ENCODE measurements around the gene MRPL12.

Gene MRPL12

DNA sequence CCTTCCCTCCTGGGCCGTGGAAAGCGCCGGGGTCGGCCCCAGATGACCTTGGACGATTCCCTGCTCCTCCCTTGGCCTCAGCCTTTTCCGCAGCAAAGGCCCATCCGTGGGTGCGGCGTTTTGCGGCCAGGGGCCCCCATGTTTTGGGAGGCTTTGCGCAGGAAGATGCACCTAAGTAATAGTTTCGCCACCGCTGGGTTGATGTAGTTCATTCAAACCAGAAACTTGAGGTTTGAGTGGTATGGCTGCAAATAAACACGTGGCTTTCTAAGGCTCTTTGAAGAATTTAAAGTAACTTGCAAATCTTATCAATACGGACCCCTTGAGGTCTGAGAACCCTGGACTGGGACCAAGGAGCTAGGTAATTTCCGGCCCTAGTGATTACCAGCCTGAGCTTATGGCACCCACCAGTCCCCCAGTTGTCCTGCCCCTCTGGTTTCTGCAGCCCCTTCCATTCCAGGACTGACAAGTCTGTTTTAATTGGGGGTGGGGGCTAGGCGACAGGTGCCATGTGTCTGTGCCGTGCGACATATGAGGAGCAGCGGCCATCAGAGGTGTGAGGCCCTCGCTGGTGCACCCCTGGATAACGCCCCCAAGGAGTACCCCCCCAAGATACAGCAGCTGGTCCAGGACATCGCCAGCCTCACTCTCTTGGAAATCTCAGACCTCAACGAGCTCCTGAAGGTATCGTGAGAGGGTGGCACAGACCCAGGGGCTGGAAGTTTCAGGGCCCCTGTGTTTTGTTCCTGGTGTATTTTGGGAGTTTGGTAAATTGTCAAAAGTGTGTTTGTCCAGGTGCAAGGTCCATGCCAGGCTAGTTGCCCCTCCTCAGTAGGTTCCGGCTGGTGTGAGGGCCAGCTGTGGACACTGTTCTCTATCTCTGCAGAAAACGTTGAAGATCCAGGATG is 834 bp downstream of the MRPL12 start:
- no peak for DNase-seq

DNA sequence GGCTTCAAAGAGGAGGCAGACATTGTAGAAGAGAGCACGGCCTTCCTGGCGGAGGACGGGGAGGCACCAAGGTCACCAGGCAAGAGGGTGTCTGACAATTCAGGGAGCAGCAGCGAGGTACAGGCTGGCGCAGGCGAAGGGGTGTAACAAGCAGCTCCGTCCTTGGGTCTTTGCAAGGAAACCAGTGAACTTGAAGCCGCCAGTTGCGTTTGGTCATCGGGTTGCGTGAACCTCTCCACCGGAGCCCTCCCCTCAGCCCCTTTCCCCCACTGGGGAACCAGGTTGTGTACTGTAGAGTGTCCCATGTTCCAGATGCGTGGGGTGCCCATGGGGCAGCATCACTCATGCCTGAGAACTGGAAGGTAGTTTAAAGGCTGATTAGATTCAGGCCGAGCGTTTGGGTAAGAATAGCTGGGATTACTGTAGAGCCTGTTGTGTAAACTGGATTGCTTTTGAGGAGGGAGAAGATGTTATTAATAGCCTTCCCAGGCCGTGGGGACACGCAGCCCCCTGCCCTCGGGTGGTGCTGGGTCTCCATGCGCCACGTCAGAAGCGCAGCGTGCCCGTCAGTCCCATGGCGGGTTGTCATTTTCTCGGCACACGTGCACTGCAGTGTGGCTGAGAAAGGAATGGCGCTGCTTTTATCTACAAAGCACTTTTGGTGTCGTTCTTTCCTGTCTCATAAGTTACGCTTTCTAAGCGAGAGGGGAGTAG is 2.5 kb downstream of the MRPL12 start:
- DNase-seq: no peak

DNA sequence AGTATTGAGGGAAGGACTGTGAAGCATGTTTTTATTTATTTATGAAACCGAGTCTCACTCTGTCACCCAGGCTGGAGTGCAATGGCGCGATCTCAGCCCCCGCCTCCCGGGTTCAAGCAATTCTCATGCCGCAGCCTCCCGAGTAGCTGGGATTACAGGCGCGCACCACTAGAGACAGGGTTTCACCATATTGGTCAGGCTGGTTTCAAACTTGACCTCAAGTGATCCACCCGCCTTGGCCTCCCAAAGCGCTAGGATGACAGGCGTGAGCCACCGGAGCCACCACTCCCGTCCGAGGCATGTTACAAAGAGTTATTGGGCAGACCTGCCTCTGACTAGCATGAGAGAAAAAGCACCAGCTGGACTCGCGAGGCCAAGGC is 3.1 kb downstream of the MRPL12 start:
- no peak for DNase-seq

DNA sequence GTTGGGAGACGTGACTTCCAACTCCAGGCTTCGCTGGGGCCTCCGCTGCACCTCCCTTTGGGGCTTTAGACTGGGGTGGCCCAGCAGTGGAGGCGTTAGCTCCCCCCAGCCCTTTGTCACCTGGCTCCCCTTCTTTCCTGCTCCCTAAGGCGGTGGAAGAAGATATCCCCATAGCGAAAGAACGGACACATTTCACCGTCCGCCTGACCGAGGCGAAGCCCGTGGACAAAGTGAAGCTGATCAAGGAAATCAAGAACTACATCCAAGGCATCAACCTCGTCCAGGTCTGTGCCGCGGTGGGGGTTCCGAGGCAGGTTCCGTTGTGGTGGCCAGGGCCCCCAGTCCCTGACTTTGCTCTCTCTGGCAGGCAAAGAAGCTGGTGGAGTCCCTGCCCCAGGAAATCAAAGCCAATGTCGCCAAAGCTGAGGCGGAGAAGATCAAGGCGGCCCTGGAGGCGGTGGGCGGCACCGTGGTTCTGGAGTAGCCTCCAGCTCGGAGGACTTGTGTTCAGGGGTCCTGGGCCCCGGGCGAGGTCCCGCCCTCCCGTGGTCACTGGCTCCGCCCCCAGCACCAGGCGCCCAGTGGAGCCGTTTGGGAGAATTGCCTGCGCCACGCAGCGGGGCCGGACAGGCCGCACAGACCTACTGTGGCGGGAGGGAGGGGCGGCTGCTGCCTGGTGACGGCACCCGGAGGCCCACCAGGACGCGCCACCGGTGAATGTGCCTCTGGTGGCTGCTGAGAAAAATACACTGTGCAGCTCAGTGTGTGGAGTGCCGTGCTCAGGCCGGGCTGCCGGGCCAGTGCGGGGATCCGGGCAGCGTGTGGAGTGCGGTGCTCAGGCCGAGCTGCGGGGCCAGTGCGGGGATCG is 3.8 kb downstream of the MRPL12 start:
- no peak for DNase-seq

DNA sequence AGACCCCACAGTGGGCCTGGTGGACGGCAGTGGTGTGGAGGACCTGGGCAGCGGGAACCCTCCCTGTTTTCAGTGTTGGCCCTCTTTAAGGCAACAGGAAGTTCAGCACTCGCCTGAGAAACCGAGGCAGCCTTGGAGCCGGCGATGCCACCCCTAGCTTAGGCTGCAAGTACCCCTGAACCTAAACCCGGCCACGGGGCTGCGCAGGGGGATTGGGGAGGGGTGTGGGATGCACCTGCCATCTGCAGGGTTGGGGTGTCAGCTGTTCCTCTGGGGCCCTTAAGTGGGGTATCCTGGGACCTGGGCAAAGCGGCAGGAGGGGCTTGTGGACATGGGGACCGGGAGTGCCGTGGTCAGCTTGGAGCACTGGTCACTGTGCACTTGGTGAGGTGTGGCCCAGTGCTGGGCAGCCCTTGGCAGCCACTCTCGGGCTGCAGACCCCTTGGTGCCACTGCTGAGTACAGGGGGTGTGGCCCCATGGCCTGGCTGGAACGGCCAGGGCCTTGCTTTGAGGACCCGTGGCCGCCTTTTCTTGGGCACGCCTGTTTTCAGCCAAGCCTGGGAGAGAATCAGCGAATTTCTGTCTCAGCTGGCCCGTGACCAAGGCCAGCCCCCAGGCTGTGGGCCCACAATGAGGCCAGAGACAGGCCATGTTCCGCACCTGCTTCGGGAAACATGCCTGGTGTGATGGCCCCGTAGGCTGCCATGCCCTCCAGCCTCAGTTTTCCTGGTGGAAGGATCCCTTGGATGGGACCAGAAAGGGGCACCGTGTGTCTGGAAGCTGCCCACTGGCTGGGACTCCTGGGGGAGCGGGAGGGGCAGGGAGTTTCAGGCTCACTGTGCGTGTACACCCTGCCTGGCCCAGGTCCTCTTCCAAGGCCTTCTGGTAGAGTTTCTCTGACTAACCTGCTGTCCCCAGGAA is 4.8 kb downstream of the MRPL12 start:
- DNase-seq: no peak

DNA sequence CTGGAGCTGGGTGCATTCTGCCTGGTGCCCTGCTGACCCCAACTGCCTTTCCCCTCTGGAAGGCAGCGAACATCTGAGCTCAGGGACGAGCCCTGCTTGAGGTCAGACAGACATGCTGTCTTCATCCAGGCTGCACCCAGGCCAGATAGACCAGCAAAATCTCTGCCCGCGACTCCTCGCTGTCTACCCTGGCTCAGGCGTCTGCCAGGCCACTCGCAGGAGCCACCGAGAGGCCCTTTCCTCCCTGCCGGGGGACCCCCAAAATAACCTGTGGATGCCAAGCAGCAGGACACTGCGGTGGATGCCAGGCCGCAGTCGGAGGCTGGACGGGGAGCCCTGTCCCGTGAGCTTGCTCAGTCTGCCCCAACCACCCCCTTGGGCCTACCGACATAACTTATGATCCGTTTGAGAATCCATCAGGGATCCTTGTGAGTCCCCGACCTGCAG is 5.6 kb downstream of the MRPL12 start:
- DNase-seq: no peak

DNA sequence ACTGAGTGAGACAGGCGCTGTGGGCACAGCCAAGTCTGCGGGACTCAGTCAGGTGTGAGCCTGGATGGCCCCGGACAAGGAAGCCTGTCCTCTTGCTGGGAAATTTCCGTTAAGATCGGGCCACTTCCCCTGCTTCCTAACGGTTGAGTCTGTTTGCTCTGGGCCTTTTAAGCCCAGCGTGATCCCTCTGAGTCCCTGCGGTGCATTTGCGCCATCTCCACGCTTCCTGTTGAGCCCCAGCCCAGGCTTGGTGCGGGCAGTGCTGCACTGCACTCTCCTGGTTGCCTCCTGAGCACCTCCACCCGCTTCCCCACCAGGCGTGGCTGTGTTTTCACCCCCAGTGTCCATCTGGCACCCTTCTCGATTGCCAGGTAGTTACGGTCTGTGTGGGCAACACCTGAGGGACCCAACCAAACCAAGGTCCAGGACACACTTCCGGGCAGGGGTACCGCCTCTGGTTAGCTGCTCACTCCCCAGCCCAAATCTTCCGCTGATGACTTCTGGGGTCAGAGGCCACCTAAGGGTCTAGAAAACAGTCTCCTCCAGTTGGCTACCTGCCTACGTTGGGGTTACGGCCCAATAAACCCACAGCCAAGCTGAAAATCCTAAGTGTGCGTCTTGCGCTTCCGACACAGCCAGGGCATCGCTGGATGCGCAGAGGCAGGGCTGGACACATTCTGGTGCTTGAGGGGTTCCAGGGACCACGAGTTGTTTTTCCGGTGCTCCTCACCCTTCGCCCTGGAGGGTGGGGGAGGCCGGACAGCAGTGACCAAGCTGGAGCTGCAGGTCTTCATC is 7.5 kb downstream of the MRPL12 start:
- DNase-seq: peak in 1 of 2 experiments; percentile 37

DNA sequence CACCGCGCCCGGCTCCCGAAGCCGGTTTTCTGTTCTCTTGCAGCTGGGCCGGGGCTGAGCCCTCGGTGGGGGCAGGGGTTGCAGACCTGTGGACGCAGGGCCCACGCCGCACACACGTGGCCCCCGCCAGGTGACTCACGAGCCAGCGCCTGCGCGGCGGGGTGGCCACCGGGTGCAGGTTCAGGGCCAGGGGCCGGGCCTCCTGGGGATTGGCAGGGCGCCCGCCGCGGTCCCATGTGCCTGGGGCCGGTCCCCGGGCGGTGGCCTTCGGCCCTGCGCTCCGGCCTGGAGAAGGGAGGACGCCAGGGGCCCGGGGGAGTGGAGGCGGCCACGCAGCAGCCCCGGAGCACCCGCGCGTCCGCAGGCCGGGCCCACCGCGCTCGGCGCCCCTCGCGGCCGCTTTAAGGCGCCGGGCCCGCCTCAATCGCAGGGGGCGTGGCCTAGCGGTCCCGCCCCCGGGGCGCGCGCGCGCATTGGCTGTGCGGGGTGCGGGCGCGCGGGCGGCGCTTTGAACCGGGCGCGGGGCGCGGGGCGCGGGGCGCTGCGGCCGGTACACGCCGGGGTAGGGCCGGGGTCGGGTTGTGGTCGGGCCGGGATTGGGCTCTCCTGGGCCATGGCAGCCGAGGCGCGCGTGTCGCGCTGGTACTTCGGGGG is 8.8 kb downstream of the MRPL12 start, which contains the start of gene SLC25A10:
TSS of gene SLC25A10 (plus strand) at position 471 of the 654 bp plus-strand sequence. CDS start at position 614, 143 bp downstream.
- DNase-seq: no peak

DNA sequence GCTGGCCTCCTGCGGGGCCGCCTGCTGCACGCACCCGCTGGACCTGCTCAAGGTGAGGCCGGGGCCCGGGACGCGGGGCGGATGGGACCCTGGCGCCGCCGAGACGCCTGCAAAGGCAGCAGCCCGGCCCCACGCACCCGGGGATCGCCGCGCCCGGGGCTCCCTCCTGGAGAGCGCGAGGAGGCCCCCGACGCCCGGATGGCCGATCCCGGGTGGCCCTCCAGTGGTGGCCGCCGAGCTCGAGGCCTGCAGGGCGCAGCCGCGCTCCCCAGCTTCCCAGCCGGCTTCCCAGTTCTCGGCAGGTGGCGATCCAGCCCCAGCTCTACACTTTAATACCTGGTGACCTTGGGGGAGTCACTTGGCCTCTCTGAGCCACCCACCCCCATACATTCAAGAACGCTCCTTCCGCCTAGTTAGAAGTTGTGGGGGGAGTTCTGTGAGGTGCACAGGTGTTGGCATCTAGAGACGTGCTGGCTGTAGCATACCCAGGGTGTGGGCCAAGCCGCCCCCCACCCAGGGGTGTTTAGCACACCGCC is 9.4 kb downstream of the MRPL12 start:
- DNase-seq: no peak

DNA sequence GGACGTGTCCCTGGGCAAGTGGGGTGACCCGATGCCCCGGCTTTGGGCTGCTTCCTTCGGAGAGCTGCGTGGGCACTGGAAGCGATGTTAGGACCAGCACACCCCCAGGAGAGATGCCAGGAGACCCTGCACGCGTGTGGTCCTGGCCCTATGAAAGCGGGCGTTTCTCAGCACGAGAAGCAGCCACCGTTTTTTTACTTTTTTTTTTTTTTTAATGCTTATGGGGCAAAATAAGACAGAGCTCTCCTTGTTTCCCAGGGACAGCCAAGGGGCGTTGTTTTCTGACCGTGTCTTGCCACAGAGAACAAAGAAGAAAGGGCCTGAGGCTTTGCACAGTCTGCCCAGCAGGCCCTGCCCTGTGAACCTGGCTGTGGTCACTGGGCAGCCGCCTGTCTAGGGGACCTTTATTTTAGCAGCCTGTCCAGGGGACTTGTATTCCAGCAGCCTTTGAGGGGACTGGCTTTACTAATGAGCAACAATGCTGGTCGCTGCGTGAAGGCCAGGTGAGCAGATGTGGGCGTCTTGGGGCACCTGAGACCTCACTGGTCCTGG is 9.9 kb downstream of the MRPL12 start:
- no peak for DNase-seq

DNA sequence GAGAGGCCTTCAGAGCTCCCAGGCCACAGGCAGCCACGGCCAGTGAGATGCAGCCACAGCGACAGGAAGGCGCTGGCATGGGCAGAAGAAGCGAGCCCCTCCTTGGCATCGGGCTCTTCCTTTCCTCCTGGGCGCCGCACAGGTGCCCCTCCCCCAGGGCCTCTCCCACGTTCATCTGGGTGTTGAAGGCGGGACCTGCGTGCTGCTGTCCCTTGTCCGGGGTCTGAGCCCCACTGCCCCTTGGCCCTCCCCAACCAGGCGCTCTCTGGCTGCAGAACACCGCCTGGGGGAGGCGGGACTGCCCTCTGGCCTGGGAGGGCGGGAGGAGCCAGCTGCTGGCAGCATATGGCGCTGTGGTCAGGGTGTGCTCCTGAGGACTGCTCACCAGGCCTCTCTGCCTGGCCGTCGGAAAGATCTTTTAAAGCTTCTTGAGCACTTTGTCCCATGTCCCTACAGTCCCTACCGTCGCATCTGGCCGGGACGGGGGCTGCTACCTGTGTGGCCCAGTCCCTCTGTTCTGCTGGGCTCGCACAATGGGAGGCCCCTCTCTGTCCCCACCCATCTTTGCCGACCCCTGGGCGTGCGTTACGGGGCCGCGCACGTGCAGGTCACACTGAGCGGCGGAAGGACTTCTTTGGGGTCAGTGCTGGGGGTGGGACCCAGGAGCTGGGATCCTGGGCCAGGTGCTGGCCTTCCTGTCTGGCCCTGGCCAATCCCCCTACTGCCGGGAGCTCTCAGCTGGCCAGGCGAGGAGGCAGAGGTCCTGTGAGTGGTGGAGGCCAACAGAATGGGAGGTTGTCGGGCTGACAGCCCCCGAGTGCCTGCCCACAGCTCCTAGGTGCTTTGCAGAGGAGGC is 10.6 kb downstream of the MRPL12 start:
- DNase-seq: no peak

DNA sequence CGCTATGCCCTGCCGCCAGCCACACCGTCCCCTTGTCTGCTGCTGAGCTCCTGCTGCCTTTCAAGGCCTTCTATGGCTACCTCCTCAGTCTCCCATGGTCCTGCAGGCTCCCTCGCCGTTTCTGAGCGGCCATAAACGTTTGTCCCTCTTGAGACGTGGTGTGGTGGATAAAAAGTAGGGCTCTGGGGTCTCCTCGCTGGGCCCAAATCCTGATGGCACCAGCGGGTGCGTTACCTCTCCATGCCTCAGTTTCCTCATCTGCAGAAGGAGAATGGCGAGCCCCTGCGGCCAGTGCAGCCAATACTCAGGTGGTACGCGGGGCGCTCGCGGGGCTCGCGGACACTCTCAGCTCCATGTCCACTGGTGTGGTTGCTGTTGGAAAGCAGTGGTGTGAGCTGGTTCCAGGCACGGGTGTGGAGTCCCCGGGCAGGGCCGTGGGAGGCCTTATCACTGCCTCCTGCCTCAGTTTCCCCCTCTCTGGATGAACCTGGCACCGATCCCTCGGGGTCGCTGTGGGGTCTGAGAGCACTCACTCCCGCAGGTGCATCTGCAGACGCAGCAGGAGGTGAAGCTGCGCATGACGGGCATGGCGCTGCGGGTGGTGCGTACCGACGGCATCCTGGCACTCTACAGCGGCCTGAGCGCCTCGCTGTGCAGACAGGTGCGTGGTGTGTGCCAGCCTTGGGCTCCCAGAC is 11.4 kb downstream of the MRPL12 start:
- no peak for DNase-seq

DNA sequence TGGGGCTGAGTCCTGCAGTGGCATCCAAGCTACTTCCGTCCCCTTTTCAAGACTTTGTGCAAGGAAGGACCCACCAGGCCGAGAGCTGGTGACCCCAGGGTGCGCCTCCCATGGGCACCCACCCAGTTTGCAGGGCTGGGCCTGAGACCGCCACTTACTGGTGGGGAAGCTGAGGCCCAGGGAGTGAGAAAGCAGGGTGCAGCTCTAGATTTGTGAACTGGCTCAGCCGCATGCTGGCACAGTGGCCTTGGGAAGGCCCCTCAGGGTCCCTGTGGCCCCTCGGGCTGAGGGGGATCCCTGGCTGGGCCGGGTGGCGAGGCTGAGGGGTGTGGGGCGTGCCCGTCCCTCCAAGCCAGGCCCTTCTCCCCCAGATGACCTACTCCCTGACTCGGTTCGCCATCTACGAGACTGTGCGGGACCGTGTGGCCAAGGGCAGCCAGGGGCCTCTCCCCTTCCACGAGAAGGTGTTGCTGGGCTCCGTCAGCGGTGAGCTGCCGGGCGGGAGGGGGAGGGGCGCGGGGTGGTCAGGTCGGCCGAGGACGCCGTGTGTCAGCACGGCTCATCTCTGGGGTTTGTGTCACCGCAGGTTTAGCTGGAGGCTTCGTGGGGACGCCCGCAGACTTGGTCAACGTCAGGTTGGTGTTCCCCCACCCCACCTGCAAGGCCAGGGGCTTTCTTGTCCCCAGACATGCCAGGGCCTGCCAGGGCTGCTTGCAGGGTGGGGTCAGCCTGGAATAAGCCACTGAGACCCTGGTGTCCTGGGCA is 12.1 kb downstream of the MRPL12 start:
- DNase-seq: no peak

DNA sequence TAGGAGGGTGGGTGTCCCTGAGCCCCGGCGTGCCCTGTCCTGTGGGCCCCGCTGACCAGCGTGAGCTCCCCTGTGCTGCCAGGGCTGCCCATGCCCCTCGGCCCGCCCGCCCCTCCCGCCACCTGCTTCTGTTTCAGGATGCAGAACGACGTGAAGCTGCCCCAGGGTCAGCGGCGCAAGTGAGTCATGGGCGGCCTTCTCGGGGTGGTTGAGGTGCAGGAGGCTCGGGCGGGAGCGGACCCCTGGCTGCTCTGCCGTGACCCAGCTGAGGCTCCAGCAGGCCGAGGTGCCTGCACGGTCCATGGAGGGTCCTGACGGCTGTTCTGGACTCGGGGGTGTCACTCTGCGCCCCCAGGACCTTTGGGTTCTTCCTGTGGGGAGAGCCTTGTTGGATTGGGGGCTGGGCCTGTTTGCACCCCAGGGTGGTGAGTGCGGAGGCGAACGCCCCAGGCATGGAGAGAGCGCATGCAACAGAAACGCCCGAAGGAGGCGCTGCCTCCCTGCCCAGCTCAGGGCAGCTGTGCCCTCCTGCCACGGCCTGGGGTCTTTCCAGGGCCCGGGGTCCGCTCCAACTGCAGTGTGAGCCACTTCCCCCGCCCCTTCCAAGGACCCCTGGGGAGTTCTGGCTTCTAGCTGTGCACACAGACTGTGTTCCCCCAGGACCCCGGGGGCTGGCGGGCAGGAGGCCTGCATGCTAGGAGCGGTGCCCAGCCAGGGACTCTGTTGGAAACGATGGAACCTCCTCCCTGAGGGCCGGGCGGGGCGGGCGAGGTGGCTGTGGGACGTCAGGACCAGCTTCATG is 12.9 kb downstream of the MRPL12 start:
- DNase-seq: no peak

DNA sequence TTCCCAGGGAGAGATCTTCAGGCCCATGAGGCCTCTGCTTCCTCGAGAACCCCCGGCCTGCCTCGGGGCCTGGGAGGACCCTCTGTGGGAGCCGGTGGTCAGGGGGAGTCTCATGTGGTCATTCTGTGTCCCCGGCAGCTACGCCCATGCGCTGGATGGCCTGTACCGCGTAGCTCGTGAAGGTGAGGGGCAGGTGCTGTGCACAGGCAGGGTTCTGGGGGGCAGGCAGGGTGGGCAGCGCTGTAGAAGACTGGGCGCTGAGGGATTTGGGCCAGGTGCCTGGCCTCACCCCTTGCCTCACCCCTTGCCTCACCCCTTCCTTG is 13.5 kb downstream of the MRPL12 start:
- DNase-seq: no peak

DNA sequence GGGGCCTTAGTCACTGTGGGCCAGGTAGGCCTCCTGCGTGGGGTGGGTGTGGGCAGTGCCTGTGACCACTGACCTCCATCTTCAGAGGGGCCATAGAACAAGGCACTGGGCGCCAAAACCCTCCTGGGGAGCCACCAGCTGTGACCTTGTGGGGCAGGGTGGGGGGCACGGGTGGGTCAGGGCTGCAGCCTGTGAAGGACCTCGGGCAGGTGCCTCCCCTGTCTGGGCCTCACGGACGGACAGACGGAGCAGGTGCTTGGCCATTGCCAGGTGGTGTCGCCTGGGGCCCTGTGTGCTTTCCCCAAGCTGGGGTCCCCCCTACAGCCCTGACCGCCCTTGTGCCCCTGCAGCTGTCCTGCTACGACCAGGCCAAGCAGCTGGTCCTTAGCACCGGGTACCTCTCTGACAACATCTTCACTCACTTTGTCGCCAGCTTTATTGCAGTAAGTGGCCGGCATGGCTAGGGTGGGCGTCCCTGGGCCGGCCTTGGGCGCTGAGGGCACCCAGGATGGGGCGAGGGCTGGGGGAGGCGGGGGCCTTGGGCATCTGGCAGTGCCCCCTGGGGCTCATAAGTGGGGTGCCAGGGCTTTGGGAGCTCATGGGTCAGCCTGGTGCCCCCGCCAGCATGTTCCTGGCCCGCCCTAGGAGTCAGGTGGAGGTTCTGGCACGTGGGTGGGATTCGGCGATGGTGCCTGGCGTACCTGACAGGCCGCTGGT is 14.0 kb downstream of the MRPL12 start:
- DNase-seq: no peak
